ENCODE results near the gene IER5L. TPM values are rescaled to one million over a fixed set of nuclear protein-coding genes. Genes with fewer than 3 reads are reported as not detected.
A peak's percentile ranks its signal among the peaks of the same experiment; 100 is the strongest.

IER5L gene
- total and polyA plus RNA-seq, 9 of the 15 experiments (the other 6 are each of a cell fraction or from before 2014, with no cell fraction given) = 0.14 to 11.9 (median 0.52) TPM

DNA sequence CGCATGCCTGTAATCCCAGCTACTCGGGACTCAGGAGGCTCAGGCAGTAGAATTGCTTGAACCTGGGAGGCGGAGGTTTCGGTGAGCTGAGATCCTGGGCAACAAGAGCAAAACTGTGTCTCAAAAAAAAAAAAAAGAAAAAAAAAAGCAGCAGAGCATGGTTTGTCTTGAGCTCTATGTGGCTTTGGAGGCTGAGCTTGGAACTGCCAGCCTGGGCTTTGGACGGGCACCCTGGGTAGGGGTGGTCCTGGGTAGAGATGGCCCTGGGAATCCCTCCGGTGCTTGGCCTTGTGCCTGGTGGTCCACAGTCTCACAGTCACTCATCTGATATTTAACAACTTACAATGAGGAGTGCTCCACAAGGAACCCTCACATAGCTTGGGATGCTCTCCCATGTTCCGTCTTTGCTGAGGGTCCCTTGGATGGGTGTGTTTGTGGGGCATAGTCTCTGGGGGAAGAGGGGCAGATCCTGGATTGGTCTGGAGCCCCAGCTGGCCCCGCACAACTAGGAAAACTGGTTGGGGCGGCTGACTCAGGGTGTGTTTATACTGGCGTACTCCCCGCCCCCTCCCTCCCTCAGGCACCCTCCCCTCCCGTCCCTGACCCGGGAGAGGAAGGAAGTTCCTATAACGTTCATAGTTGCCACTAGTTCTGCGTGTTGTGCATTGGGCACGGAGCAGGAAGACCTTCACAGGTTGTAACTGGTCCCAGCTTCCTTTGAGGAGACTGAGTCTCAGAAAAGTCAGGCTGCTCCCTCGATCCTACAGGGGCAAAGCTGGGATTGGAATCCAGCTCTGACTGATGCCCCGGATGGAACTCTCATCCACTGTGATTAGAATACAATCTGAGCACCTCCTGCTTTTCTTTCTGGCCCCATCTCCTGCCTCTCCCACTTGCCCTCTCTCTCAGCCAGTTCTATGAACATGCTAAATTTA lies 11.2 kb downstream of the IER5L start:
- Histone ChIP-seq H3K4me1 (replicated peaks in 1 of 2; ENCODE audit: control insufficient read depth in 2 of 2, insufficient read depth in 2 of 2, low read length in 2 of 2) (peaks cover 29 to 33% of the 10 kb centered on the region in 2 experiments), H3K79me2 (ENCODE audit: control insufficient read depth, insufficient read depth, low read length) (no peaks in the 10 kb centered on the region), H3K9ac (ENCODE audit: insufficient read depth in 1 of 2, low read depth in 2 of 2, low read length in 2 of 2) (peak overlapping the region; percentile 59 to 76; a peak in 2 of 4 replicates), H3K4me3 (peak overlapping the region; percentile 34), H3K9me3 (replicated peaks; ENCODE audit: control insufficient read depth, insufficient read depth, low read depth, low read length) (no peaks in the 10 kb centered on the region), H3K27ac (ENCODE audit: extremely low read depth, low read depth, low read length) (peak overlapping the region; percentile 50), H2AFZ (ENCODE audit: low read depth, low read length) (peak overlapping the region; percentile 97), H3K4me2 (ENCODE audit: insufficient read depth, low read length) (peak overlapping the region; percentile 92), H3K27me3 (ENCODE audit: control insufficient read depth in 2 of 2, insufficient read depth in 2 of 2, low read length in 2 of 2) (peaks cover 0 to 1% of the 10 kb centered on the region in 2 experiments; a peak in 1 of 5 replicates), H3K36me3 (ENCODE audit: control insufficient read depth, insufficient read depth, low read length) (no peaks in the 10 kb centered on the region), H4K20me1 (replicated peaks; ENCODE audit: control insufficient read depth, insufficient read depth, low read length) (no peaks in the 10 kb centered on the region), H3K9me1 (ENCODE audit: control insufficient read depth, insufficient read depth, low read length) (no peaks in the 10 kb centered on the region)
- intact Hi-C loops (cut with micrococcal nuclease) (loop anchor here (2.0 kb wide), 1 partner anchor 444 kb away; no protein-coding TSS in a partner anchor), in situ Hi-C loops (cut with MboI) (loop anchor here (10.0 kb wide), 1 partner anchor 628 kb away; no protein-coding TSS in a partner anchor)
- CTCF ChIA-PET (ENCODE audit: low intra/inter-chr PET ratio) = no interaction called here
- FAIRE-seq (no peak), ATAC-seq (peak; percentile 87), DNase-seq (ENCODE audit: extremely low read depth in 1 of 4, low spot score in 3 of 4) (peak; percentile 82 to 92 (median 90))
- no TSS peak for BruUV-seq (replicated peaks)
- 37% methylated on average over 12 of the region's 18 CpGs for WGBS (ENCODE audit: insufficient coverage, low coverage, missing lambda C conversion rate)
- POLR2A ChIA-PET = interaction anchor here (0.5 to 3.0 kb wide), 9 partner anchors 8 to 1346 kb away, joined by 3 to 11 read pairs (median 3); partner anchors contain the start of gene IER5L
- TF ChIP-seq NR4A1 (CRISPR knock-in tag; IDR thresholded peaks at IDR 0.05) (no peak), NR4A1 (tag; IDR thresholded peaks at IDR 0.05) (no peak), ZNF431 (CRISPR knock-in tag; IDR thresholded peaks at IDR 0.05) (no peak), ARID1B (IDR thresholded peaks at IDR 0.05) (0 out of 2 replicates have a peak, but pooled peaks have one; percentile 6), PHB (CRISPR knock-in tag; IDR thresholded peaks at IDR 0.05) (no peak), NELFE (IDR thresholded peaks at IDR 0.05; ENCODE audit: insufficient read depth, insufficient read length) (no peak), MAZ (CRISPR knock-in tag; conservative IDR thresholded peaks at IDR 0.05 in 1 of 2, IDR thresholded peaks at IDR 0.05 in 1 of 2) (peak; percentile 46 to 87; a peak in 2 of 4 replicates), EP300 (IDR thresholded peaks at IDR 0.05; ENCODE audit: low read length) (no peak), RBFOX2 (IDR thresholded peaks at IDR 0.05; ENCODE audit: low read depth, low read length) (peak; percentile 26; the same call in 1 of the 2 replicates), ZSCAN32 (CRISPR knock-in tag; IDR thresholded peaks at IDR 0.05) (no peak), RAD21 (CRISPR knock-in tag; conservative IDR thresholded peaks at IDR 0.05 in 1 of 2, IDR thresholded peaks at IDR 0.05 in 1 of 2) (no peak), ADNP (tag; IDR thresholded peaks at IDR 0.05) (no peak), HIVEP1 (CRISPR knock-in tag; IDR thresholded peaks at IDR 0.05) (no peak)
- TF ChIP-seq, protein P1, sequence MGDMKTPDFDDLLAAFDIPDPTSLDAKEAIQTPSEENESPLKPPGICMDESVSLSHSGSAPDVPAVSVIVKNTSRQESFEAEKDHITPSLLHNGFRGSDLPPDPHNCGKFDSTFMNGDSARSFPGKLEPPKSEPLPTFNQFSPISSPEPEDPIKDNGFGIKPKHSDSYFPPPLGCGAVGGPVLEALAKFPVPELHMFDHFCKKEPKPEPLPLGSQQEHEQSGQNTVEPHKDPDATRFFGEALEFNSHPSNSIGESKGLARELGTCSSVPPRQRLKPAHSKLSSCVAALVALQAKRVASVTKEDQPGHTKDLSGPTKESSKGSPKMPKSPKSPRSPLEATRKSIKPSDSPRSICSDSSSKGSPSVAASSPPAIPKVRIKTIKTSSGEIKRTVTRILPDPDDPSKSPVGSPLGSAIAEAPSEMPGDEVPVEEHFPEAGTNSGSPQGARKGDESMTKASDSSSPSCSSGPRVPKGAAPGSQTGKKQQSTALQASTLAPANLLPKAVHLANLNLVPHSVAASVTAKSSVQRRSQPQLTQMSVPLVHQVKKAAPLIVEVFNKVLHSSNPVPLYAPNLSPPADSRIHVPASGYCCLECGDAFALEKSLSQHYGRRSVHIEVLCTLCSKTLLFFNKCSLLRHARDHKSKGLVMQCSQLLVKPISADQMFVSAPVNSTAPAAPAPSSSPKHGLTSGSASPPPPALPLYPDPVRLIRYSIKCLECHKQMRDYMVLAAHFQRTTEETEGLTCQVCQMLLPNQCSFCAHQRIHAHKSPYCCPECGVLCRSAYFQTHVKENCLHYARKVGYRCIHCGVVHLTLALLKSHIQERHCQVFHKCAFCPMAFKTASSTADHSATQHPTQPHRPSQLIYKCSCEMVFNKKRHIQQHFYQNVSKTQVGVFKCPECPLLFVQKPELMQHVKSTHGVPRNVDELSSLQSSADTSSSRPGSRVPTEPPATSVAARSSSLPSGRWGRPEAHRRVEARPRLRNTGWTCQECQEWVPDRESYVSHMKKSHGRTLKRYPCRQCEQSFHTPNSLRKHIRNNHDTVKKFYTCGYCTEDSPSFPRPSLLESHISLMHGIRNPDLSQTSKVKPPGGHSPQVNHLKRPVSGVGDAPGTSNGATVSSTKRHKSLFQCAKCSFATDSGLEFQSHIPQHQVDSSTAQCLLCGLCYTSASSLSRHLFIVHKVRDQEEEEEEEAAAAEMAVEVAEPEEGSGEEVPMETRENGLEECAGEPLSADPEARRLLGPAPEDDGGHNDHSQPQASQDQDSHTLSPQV (IDR thresholded peaks at IDR 0.05) = no peak
- TF ChIP-seq, protein P2, sequence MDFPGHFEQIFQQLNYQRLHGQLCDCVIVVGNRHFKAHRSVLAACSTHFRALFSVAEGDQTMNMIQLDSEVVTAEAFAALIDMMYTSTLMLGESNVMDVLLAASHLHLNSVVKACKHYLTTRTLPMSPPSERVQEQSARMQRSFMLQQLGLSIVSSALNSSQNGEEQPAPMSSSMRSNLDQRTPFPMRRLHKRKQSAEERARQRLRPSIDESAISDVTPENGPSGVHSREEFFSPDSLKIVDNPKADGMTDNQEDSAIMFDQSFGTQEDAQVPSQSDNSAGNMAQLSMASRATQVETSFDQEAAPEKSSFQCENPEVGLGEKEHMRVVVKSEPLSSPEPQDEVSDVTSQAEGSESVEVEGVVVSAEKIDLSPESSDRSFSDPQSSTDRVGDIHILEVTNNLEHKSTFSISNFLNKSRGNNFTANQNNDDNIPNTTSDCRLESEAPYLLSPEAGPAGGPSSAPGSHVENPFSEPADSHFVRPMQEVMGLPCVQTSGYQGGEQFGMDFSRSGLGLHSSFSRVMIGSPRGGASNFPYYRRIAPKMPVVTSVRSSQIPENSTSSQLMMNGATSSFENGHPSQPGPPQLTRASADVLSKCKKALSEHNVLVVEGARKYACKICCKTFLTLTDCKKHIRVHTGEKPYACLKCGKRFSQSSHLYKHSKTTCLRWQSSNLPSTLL (IDR thresholded peaks at IDR 0.05) = no peak

Data from K562 (cell line).